Activated B cell treated with CpG ODN at 0.5 μM for 24 hours (primary cell): ENCODE results near the gene SORCS1. TPM values are rescaled to one million over a fixed set of nuclear protein-coding genes. Genes with fewer than 3 reads are reported as not detected.

ENCODE experiments used
- ATAC-seq: fragments of 200-7000 bp; cut with Tn5 transposase; one replicate; pipeline ENCODE4 v1.10.0; 2021; ENCODE audit warnings: low read depth, mild to moderate bottlenecking, moderate library complexity
- CTCF ChIA-PET: fragments of 350-600 bp; sonication (Branson Sonifier 250); formaldehyde crosslinking; loops from one replicate; lab custom pipeline; 2021; ENCODE audit warnings: antibody characterized with exemption; lab: Charles Lee
- POLR2A ChIA-PET: fragments of 350-600 bp; sonication (Branson Sonifier 250); formaldehyde crosslinking; loops from one replicate; lab custom pipeline; 2021; ENCODE audit warnings: antibody characterized with exemption; lab: Charles Lee
- DNase-seq: peaks from one replicate; pipeline ENCODE4 v3.0.0; 2022
- H3K27ac Mint-ChIP-seq: one replicate; pipeline ENCODE4 v1.8.0; 2020; ENCODE audit warnings: mixed read lengths
- H3K27me3 Mint-ChIP-seq: one replicate; pipeline ENCODE4 v1.8.0; 2021; ENCODE audit warnings: mixed read lengths
- H3K36me3 Mint-ChIP-seq: one replicate; pipeline ENCODE4 v1.8.0; 2021; ENCODE audit warnings: low read depth, mixed read lengths
- H3K4me1 Mint-ChIP-seq: one replicate; pipeline ENCODE4 v1.8.0; 2021; ENCODE audit warnings: mixed read lengths
- H3K4me3 Mint-ChIP-seq: one replicate; pipeline ENCODE4 v1.8.0; 2020; ENCODE audit warnings: mild to moderate bottlenecking, mixed read lengths
- H3K9me3 Mint-ChIP-seq: one replicate; pipeline ENCODE4 v1.8.0; 2020; ENCODE audit warnings: mixed read lengths
- CTCF ChIP-seq: fragments of 200-600 bp; IDR thresholded peaks from one replicate; pipeline ENCODE4 v1.8.0; 2022; ENCODE audit warnings: antibody characterized with exemption, mild to moderate bottlenecking
- intact Hi-C: fragments of 100-400 bp; cut with micrococcal nuclease; formaldehyde crosslinking; loops from one replicate; pipeline ENCODE4 v1.15.1; 2024
- total RNA-seq: library from RNA; stranded (reverse); gene quantifications from 2 replicates; pipeline ENCODE4 v1.2.3, GENCODE V29; 2022

The SORCS1 gene
- total RNA-seq, 1 donor from 2014 or later, result not detected

- H3K27ac Mint-ChIP-seq, result no peak overlapping the region
- CTCF ChIA-PET, result no interaction called here
- ATAC-seq, result no peak
- H3K9me3 Mint-ChIP-seq, result peaks cover 3% of the 10 kb centered on the region
- no peak for TF ChIP-seq CTCF
- no peak for DNase-seq
- H3K36me3 Mint-ChIP-seq, result no peaks in the 10 kb centered on the region
- no peaks in the 10 kb centered on the region for H3K4me1 Mint-ChIP-seq
- POLR2A ChIA-PET, result interaction anchor here (0.7 kb wide), 1 partner anchor 29 kb away, joined by 10 read pairs; no protein-coding TSS in a partner anchor
- intact Hi-C loops, result no loop called here
- H3K4me3 Mint-ChIP-seq, result no peak overlapping the region
- no peaks in the 10 kb centered on the region for H3K27me3 Mint-ChIP-seq
Measured at GRCh38 chr10:106863549-106863948, 301.0 kb downstream of the SORCS1 start.

- ChIA-PET POLR2A (no interaction called here), CTCF (no interaction called here)
- DNase-seq (no peak), ATAC-seq (no peak)
- no peak overlapping the region for H3K27ac Mint-ChIP-seq
- no peaks in the 10 kb centered on the region for H3K4me1 Mint-ChIP-seq
- no peaks in the 10 kb centered on the region for H3K27me3 Mint-ChIP-seq
- intact Hi-C loops, result no loop called here
- H3K4me3 Mint-ChIP-seq, result no peak overlapping the region
- H3K9me3 Mint-ChIP-seq, result peaks cover 7% of the 10 kb centered on the region
- H3K36me3 Mint-ChIP-seq, result no peaks in the 10 kb centered on the region
- TF ChIP-seq CTCF, result no peak
Measured at GRCh38 chr10:106859892-106860652, 304.4 kb downstream of the SORCS1 start.

- Mint-ChIP-seq H3K27ac (no peak overlapping the region), H3K4me3 (no peak overlapping the region), H3K9me3 (peaks cover 11% of the 10 kb centered on the region), H3K4me1 (no peaks in the 10 kb centered on the region), H3K36me3 (no peaks in the 10 kb centered on the region), H3K27me3 (no peaks in the 10 kb centered on the region)
- intact Hi-C loops, result no loop called here
- TF ChIP-seq CTCF, result no peak
- CTCF ChIA-PET, result interaction anchor here (0.6 kb wide), 1 partner anchor 18 kb away, joined by 3 read pairs; no protein-coding TSS in a partner anchor
- POLR2A ChIA-PET, result no interaction called here
- ATAC-seq (no peak), DNase-seq (no peak)
Measured at GRCh38 chr10:106857728-106858127, 306.8 kb downstream of the SORCS1 start.

GRCh38 chr10:106857213-106857612 is 307.3 kb downstream of the SORCS1 start:
- H3K9me3 Mint-ChIP-seq, result peaks cover 11% of the 10 kb centered on the region
- POLR2A ChIA-PET, result no interaction called here
- no peak for DNase-seq
- CTCF ChIA-PET, result no interaction called here
- no peaks in the 10 kb centered on the region for H3K27me3 Mint-ChIP-seq
- no peaks in the 10 kb centered on the region for H3K36me3 Mint-ChIP-seq
- H3K4me3 Mint-ChIP-seq, result no peak overlapping the region
- intact Hi-C loops, result no loop called here
- TF ChIP-seq CTCF, result no peak
- no peak overlapping the region for H3K27ac Mint-ChIP-seq
- ATAC-seq, result no peak
- no peaks in the 10 kb centered on the region for H3K4me1 Mint-ChIP-seq

GRCh38 chr10:106836933-106837663 is 327.4 kb downstream of the SORCS1 start:
- CTCF ChIA-PET, result no interaction called here
- DNase-seq, result no peak
- no peak overlapping the region for H3K27ac Mint-ChIP-seq

More at GRCh38 chr10:106836933-106837663, 327.4 kb downstream of the SORCS1 start:
- Mint-ChIP-seq H3K27me3 (no peaks in the 10 kb centered on the region), H3K4me3 (no peak overlapping the region), H3K9me3 (peaks cover 2% of the 10 kb centered on the region), H3K36me3 (no peaks in the 10 kb centered on the region), H3K4me1 (peaks cover 6% of the 10 kb centered on the region)
- POLR2A ChIA-PET, result no interaction called here
- no peak for ATAC-seq
- TF ChIP-seq CTCF, result no peak
- intact Hi-C loops, result no loop called here
